Mesodermal cell (in vitro differentiated cells): Measurements from ENCODE around the gene ZGLP1.
A peak's percentile ranks its signal among the peaks of the same experiment; 100 is the strongest.

ENCODE experiments used
- H3K27ac ChIP-seq: 2 replicates; pipeline ENCODE4 v1.7.0; 2013; ENCODE audit warnings: mild to moderate bottlenecking, low read depth, low read length, moderate library complexity; ENCODE audit not compliant: severe bottlenecking
- H3K36me3 ChIP-seq: 2 replicates; pipeline ENCODE4 v1.7.1; 2013; ENCODE audit warnings: mild to moderate bottlenecking, low read length, moderate library complexity; ENCODE audit not compliant: control insufficient read depth, insufficient read depth
- H3K4me1 ChIP-seq: one replicate; pipeline ENCODE4 v1.7.1; 2013; ENCODE audit warnings: mild to moderate bottlenecking, low read length; ENCODE audit not compliant: insufficient read depth, control insufficient read depth, poor library complexity, severe bottlenecking
- H3K4me3 ChIP-seq: 2 replicates; pipeline ENCODE4 v1.7.0; 2013; ENCODE audit warnings: low read length, control low read depth, mild to moderate bottlenecking; ENCODE audit not compliant: insufficient read depth, poor library complexity, severe bottlenecking; ENCODE audit errors: extremely low read depth
- H3K9me3 ChIP-seq: 2 replicates; pipeline ENCODE4 v1.7.1; 2013; ENCODE audit warnings: mild to moderate bottlenecking, low read length, moderate library complexity; ENCODE audit not compliant: control insufficient read depth
- WGBS, 2 experiments: methylation state at CpG; one replicate each; pipeline ENCODE4 v1.1.5; 2013; ENCODE audit warnings: missing lambda C conversion rate in 2 of 2; ENCODE audit not compliant: insufficient coverage in 2 of 2; 5-methylcytosine and 5-hydroxymethylcytosine counted together

Gene ZGLP1

DNA sequence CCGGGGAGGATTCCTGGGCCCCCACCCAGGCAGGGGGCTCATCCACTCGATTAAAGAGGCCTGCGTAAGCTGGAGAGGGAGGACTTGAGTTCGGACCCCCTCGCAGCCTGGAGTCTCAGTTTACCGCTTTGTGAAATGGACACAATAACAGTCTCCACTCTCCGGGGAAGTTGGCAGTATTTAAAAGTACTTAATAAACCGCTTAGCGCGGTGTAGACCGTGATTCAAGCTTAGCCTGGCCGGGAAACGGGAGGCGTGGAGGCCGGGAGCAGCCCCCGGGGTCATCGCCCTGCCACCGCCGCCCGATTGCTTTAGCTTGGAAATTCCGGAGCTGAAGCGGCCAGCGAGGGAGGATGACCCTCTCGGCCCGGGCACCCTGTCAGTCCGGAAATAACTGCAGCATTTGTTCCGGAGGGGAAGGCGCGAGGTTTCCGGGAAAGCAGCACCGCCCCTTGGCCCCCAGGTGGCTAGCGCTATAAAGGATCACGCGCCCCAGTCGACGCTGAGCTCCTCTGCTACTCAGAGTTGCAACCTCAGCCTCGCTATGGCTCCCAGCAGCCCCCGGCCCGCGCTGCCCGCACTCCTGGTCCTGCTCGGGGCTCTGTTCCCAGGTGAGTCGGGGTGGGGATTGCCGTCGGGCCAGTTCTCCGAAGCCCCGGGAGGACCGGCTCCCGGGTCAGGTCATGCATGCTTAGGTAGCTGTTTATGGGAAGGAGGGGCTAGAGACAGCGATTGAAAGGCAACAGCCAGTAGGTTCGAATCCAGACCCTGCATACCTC is 38.8 kb downstream of the ZGLP1 start, which contains the start of gene ICAM1:
TSS of gene ICAM1 (plus strand) at position 505 of the 779 bp plus-strand sequence. CDS start at position 545, 40 bp downstream.
- Histone ChIP-seq H3K4me3 (peak within 1 kb of the TSS; percentile 19), H3K9me3 (no peaks in the 10 kb centered on the region), H3K4me1 (no peaks in the 10 kb centered on the region), H3K36me3 (no peaks in the 10 kb centered on the region), H3K27ac (no peak within 1 kb of the TSS)
- WGBS, 2 experiments: 5 to 8% methylated on average over 41 to 46 of the region's 51 CpGs

DNA sequence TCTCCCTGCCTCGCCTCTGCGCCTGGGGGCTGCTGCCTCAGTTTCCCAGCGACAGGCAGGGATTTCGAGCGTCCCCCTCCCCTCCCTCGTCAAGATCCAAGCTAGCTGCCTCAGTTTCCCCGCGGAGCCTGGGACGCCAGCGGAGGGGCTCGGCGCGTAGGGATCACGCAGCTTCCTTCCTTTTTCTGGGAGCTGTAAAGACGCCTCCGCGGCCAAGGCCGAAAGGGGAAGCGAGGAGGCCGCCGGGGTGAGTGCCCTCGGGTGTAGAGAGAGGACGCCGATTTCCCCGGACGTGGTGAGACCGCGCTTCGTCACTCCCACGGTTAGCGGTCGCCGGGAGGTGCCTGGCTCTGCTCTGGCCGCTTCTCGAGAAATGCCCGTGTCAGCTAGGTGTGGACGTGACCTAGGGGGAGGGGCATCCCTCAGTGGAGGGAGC is 39.4 kb downstream of the ZGLP1 start:
- Histone ChIP-seq H3K4me1 (no peaks in the 10 kb centered on the region), H3K4me3 (peak overlapping the region; percentile 19), H3K9me3 (no peaks in the 10 kb centered on the region), H3K36me3 (no peaks in the 10 kb centered on the region), H3K27ac (no peak overlapping the region)
- 17 to 22% methylated on average over 20 to 28 of the region's 37 CpGs for WGBS, 2 experiments

DNA sequence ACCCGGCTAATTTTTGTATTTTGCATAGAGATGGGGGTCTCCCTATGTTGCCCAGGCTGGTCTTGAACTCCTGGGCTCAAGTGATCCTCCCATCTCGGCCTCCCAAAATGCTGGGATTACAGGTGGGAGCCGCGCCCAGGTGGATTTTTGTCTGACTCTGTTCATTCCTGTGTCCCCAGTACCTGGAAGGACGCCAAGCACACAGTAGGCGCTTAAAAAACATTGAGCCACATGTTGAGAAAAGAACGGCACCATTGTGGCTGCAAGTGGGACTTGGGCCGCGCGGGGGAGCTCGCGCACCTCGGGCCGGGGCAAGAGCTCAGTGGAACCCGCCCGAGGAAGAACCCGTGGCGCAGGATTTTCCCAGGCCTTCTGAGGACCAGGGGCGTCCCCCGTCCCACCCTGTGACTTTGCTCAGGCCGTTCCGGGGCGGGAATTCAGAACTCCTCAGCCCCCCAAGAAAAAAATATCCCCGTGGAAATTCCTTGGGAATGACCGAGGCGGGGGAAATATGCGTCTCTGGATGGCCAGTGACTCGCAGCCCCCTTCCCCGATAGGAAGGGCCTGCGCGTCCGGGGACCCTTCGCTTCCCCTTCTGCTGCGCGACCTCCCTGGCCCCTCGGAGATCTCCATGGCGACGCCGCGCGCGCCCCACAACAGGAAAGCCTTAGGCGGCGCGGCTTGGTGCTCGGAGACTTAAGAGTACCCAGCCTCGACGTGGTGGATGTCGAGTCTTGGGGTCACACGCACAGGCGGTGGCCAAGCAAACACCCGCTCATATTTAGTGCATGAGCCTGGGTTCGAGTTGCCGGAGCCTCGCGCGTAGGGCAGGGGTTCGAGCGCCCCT is 40.1 kb downstream of the ZGLP1 start:
- no peak overlapping the region for H3K27ac ChIP-seq
- no peaks in the 10 kb centered on the region for H3K4me1 ChIP-seq
- H3K4me3 ChIP-seq: peak overlapping the region; percentile 18
- no peaks in the 10 kb centered on the region for H3K36me3 ChIP-seq
- 11% methylated on average over 52 to 57 of the region's 59 CpGs for WGBS, 2 experiments
- no peaks in the 10 kb centered on the region for H3K9me3 ChIP-seq

DNA sequence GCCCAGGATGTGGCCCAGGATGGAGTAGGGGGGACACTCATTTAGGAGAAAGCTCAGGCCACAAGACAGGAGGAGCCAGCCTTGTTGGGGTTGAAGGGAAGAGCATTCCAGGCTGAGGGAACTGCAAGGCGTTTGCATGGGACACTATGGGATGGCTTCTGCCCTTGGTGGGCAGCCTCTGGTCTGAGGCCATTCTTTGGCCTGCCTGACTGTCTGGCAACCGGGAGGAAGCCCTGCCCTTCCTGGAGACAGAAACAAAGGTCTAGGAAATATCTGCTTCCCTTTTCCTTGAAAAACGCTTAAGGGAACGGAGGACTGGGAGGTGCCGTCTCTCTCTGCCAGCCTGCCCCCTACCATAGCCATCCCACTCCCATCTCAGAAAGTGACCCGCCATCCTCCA is 41.5 kb downstream of the ZGLP1 start:
- WGBS, 2 experiments: 70 to 78% methylated on average over 6 of the region's 6 CpGs
- no peaks in the 10 kb centered on the region for H3K36me3 ChIP-seq
- no peaks in the 10 kb centered on the region for H3K4me1 ChIP-seq
- H3K4me3 ChIP-seq: no peak overlapping the region
- H3K9me3 ChIP-seq: no peaks in the 10 kb centered on the region
- no peak overlapping the region for H3K27ac ChIP-seq

DNA sequence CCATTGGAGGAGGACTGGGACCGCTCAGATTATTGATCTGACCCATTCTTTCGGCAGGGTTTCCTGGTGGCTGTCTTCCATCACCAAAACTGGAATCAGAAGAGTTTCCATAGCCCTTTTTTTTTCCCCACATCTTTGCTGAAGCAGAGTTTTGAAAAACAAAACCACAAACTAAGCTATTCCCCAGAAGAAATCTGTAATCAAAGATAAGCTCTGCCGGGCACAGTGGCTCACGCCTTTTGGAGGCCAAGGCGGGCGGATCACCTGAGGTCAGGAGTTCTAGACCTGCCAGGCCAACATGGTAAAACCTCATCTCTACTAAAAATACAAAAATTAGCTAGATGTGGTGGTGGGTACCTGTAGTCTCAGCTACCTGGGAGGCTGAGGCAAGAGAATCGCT is 42.9 kb downstream of the ZGLP1 start:
- H3K9me3 ChIP-seq: no peaks in the 10 kb centered on the region
- H3K27ac ChIP-seq: no peak overlapping the region
- WGBS, 2 experiments: 89 to 96% methylated on average over 4 to 6 of the region's 7 CpGs
- no peak overlapping the region for H3K4me3 ChIP-seq
- no peaks in the 10 kb centered on the region for H3K36me3 ChIP-seq
- H3K4me1 ChIP-seq: no peaks in the 10 kb centered on the region

DNA sequence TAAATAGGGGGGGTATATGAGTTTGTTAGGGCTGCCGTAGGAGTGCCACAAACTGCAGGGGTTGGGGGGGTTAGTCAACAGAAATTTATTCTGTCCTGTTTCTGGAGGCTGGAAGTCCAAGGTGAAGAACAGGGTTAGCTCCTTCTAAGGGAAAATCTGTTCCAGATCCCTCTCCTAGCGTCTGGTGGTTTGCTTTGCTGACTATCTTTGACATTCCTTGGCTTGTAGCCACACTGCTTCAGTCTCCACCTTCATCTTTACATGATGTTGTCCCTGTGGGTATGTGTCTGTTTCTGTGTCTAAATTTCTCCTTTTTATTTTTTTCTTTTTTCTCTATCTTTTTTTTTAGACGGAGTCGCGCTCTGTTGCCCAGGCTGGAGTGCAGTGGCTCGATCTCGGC is 46.8 kb downstream of the ZGLP1 start:
- WGBS, 2 experiments: 92 to 98% methylated on average over 6 to 7 of the region's 7 CpGs
- H3K27ac ChIP-seq: no peak overlapping the region
- peaks cover 16% of the 10 kb centered on the region for H3K36me3 ChIP-seq
- no peaks in the 10 kb centered on the region for H3K9me3 ChIP-seq
- no peak overlapping the region for H3K4me3 ChIP-seq
- H3K4me1 ChIP-seq: no peaks in the 10 kb centered on the region

DNA sequence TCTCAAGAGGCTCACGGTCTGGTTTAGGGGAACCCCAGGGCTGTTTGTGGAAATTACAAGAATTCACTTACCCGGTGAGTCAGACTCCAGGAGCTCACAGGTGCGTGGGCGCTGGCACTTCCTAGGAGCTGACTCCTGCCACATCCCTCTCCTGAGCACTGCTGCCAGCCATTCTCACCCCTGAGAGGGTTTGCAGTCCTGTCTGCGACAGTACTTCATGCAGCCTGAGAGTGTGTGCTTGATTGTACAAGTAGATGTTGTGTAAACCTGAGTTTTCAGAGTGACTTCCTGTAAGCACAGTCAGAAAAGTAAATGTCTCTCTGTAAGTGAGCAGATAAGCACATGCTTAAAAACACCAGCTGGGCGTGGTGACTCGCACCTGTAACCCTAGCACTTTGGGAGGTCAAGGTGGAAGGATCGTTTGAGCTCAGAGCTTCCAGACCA is 49.5 kb downstream of the ZGLP1 start:
- H3K36me3 ChIP-seq: peaks cover 31% of the 10 kb centered on the region
- H3K9me3 ChIP-seq: no peaks in the 10 kb centered on the region
- no peaks in the 10 kb centered on the region for H3K4me1 ChIP-seq
- no peak overlapping the region for H3K27ac ChIP-seq
- 90 to 97% methylated on average over 5 of the region's 8 CpGs for WGBS, 2 experiments
- no peak overlapping the region for H3K4me3 ChIP-seq

DNA sequence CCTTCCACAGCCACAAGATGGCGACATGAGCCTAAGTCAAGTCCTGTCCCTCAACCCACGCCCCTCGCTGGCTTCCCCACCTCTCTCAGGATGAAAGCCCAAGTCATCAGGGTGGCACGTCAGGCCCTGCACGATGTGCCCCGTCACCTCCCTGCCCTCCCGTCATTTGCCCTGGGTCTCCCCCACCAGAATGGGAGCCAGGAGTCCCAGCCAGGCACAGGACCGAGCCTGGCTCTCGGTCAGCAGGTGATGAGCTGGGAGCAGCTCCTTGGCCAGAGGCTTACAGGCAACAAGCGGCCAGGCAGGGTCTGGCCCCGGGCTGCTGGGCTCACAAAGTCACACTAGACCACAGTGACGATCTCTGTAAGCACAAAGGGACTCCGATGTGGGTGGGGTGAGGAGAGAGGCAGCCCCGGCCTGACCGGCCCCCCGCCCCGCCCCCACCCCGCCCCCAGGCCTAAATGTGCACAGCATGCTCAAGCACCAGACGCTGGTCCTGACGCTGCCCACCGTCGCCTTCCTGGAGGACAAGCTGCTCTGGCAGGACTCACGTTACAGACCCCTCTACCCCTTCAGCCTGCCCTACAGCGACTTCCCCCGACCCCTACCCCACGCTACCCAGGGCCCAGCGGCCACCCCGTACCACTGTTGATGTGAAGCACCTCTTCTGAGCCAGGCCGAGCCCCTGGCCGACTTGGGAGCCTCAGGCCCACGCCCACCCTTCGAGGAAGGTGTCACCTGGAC is 50.3 kb downstream of the ZGLP1 start:
- WGBS, 2 experiments: 62 to 71% methylated on average over 20 to 22 of the region's 32 CpGs
- Histone ChIP-seq H3K4me3 (no peak overlapping the region), H3K27ac (no peak overlapping the region), H3K36me3 (peaks cover 39% of the 10 kb centered on the region), H3K4me1 (no peaks in the 10 kb centered on the region), H3K9me3 (no peaks in the 10 kb centered on the region)

DNA sequence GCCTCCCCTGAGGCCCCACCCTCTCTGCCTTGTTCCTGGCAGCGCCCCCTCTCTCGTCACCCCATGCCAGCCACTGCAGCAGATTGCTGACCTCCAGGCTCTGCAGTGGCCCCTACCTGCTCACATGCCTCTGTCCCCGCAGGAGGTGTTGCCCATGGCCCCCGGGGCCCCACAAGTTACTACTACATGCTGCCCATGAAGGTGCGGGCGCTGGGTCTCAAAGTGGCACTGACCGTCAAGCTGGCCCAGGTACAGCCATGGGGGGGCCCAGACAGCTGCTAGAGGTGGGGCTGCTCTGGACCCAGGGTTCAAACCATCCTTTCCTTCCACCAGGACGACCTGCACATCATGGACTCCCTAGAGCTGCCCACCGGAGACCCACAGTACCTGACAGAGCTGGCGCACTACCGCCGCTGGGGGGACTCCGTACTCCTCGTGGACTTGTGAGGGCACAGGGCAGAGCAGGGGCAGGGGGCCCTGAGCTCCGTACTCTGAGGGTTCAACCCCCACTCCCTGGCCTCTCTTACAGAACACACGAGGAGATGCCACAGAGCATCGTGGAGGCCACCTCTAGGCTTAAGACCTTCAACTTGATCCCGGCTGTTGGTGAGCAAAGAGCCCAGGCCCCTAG is 51.4 kb downstream of the ZGLP1 start:
- Histone ChIP-seq H3K4me1 (no peaks in the 10 kb centered on the region), H3K4me3 (no peak overlapping the region), H3K9me3 (no peaks in the 10 kb centered on the region), H3K27ac (no peak overlapping the region), H3K36me3 (peaks cover 49% of the 10 kb centered on the region)
- WGBS, 2 experiments: 93 to 96% methylated on average over 16 to 17 of the region's 18 CpGs

DNA sequence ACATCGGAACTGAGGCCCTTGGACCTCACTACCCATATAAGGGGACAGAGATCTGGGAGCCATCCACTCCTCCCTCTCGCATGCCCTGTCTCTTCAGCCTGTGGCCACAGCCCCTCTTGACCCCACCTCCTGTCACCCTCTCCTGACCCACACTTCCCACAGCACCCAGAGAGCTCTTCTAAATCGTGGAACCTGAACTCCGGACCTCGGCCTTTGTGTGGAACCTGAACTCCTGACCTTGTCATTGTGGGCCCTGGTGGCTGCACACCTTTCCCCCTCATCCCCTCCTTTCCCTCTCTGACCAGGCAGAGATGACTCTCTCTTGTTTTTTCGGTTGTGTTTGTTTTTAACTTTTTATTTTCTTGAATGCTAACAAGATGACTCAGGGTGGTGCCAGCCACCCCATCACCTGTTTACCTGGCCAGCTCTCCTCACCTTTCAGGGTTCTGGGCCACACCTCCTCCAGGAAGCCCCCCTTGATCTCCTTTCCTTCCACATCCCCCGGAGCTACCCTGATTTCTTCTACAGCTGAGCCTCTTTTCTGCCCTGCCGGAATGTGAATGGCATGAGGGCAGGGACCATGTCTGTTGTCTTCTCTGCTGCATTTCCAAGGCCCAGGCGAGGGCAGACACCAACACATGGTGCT is 52.5 kb downstream of the ZGLP1 start:
- peaks cover 49% of the 10 kb centered on the region for H3K36me3 ChIP-seq
- whole genome bisulfite sequencing, 2 experiments: 95 to 98% methylated on average over 7 to 8 of the region's 9 CpGs

More for the DNA sequence above, 52.5 kb downstream of the ZGLP1 start:
- Histone ChIP-seq H3K4me1 (peaks cover 3% of the 10 kb centered on the region), H3K27ac (no peak overlapping the region), H3K9me3 (no peaks in the 10 kb centered on the region), H3K4me3 (no peak overlapping the region)
